Right lobe of liver (tissue), 6 donors: ENCODE data around the gene EGF. TPM values are rescaled to one million over a fixed set of nuclear protein-coding genes. Genes with fewer than 3 reads are reported as not detected.

Source experiments
- ATAC-seq, 4 donors: fragments of 200-7000 bp; cut with Tn5 transposase; one replicate each; pipeline ENCODE4 v1.9.1; 2020; ENCODE audit warnings: mild to moderate bottlenecking in 4 of 4, moderate library complexity in 4 of 4
- DNase-seq, 3 donors: peaks; one replicate each; pipeline ENCODE4 v3.0.0-alpha.2; 2020
- H3K27ac ChIP-seq, 3 donors: fragments of 200-600 bp; one replicate each; pipeline ENCODE4 v1.8.0; 2022
- H3K27me3 ChIP-seq, 2 donors: fragments of 200-600 bp; one replicate each; pipeline ENCODE4 v1.8.0; 2022
- H3K36me3 ChIP-seq, 4 donors: fragments of 200-600 bp; sonication (generic) in 1 of 4; one replicate each; pipeline versions ENCODE4 v1.5.1 to v1.8.0; 2017 to 2022; ENCODE audit warnings: control low read depth in 1 of 4
- H3K4me1 ChIP-seq, 4 donors: fragments of 200-600 bp; sonication (generic) in 1 of 4; one replicate each; pipeline versions ENCODE4 v1.5.1 to v1.8.0; 2017 to 2022; ENCODE audit warnings: control low read depth in 1 of 4
- H3K4me3 ChIP-seq, 3 donors: fragments of 200-600 bp; one replicate each; pipeline ENCODE4 v1.8.0; 2022
- H3K9me3 ChIP-seq, 4 donors: fragments of 200-600 bp; sonication (generic) in 1 of 4; one replicate each; pipeline versions ENCODE4 v1.5.1 to v1.8.0; 2017 to 2022; ENCODE audit warnings: control low read depth in 1 of 4
- CTCF ChIP-seq, 4 donors: fragments of 200-600 bp in 3 of 4; fragments of 450-650 bp in 1 of 4; IDR thresholded peaks; one replicate each; pipeline versions ENCODE4 v1.5.1 to v1.8.0; 2016 to 2022; ENCODE audit warnings: antibody characterized with exemption in 4 of 4, mild to moderate bottlenecking in 2 of 4
- POLR2A ChIP-seq: fragments of 450-650 bp; IDR thresholded peaks from one replicate; pipeline ENCODE4 v1.6.1; 2017; ENCODE audit warnings: antibody characterized with exemption, mild to moderate bottlenecking
- WGBS: methylation state at CpG from one replicate; pipeline ENCODE4 v1.1.6; 2018; ENCODE audit warnings: low coverage, low lambda C conversion rate; ENCODE audit not compliant: insufficient coverage; ENCODE audit errors: missing lambda C conversion rate; 5-methylcytosine and 5-hydroxymethylcytosine counted together
- intact Hi-C, 2 donors: fragments of 100-400 bp; cut with DNase I; formaldehyde crosslinking; loops; one replicate each; pipeline versions ENCODE4 v1.11.2 to v1.14.1; 2022
- total RNA-seq, 6 experiments: library from RNA; depleted of rRNA in 2 of 6; stranded (reverse); fragments of >200 nt in 2 of 6; fragmentation: NEBNext Ultra II Directional in 3 of 6; extraction: Animal tissue kit (Norgen Biotek cat#: 25700) in 3 of 6; gene quantifications; one replicate each; pipeline versions ENCODE4 v1.1.0 to v1.2.4, GENCODE V29; 2016 to 2023
- donor health status: DM: no; HTN: yes; CAD: no.
- donor health status: DM: no; HTN: no; CAD: no.
- donor health status: DM: no; HTN: no; CAD: no.
- donor health status: DM: no; HTN: yes; CAD: no.
- donor health status: DM: no; HTN: yes; CAD: no.

The EGF gene
- total RNA-seq, 6 experiments from 2014 or later, result not detected

GRCh38 chr4:109962401-109962800, 49.7 kb downstream of the EGF start:
- TF ChIP-seq CTCF (IDR thresholded peaks at IDR 0.05) (no peak), POLR2A (no peak)

GRCh38 chr4:109966891-109967481, 54.3 kb downstream of the EGF start:
- intact Hi-C loops, result no loop called here
- ATAC-seq, result no peak

More at GRCh38 chr4:109962401-109962800, 49.7 kb downstream of the EGF start:
- Histone ChIP-seq H3K9me3 (no peaks in the 10 kb centered on the region), H3K4me3 (no peak overlapping the region), H3K36me3 (no peaks in the 10 kb centered on the region), H3K4me1 (no peaks in the 10 kb centered on the region), H3K27me3 (no peaks in the 10 kb centered on the region), H3K27ac (no peak overlapping the region)
- DNase-seq (no peak), ATAC-seq (no peak)
- intact Hi-C loops, result no loop called here

GRCh38 chr4:109967798-109968520, 55.3 kb downstream of the EGF start:
- no peaks in the 10 kb centered on the region for H3K4me1 ChIP-seq
- no peaks in the 10 kb centered on the region for H3K9me3 ChIP-seq
- DNase-seq (no peak), ATAC-seq (no peak)
- no peak overlapping the region for H3K27ac ChIP-seq
- H3K27me3 ChIP-seq, result no peaks in the 10 kb centered on the region
- no peaks in the 10 kb centered on the region for H3K36me3 ChIP-seq
- intact Hi-C loops, result no loop called here
- no peak overlapping the region for H3K4me3 ChIP-seq
- TF ChIP-seq POLR2A, result no peak
- TF ChIP-seq CTCF (IDR thresholded peaks at IDR 0.05), result no peak
- WGBS, result 69% methylated on average over 5 of the region's 5 CpGs

More at GRCh38 chr4:109966891-109967481, 54.3 kb downstream of the EGF start:
- no peaks in the 10 kb centered on the region for H3K36me3 ChIP-seq
- no peaks in the 10 kb centered on the region for H3K9me3 ChIP-seq
- DNase-seq, result no peak
- WGBS, result 50% methylated on average over 2 of the region's 2 CpGs
- H3K27me3 ChIP-seq, result no peaks in the 10 kb centered on the region
- H3K27ac ChIP-seq, result no peak overlapping the region
- TF ChIP-seq CTCF (IDR thresholded peaks at IDR 0.05), result no peak
- no peak for TF ChIP-seq POLR2A
- no peaks in the 10 kb centered on the region for H3K4me1 ChIP-seq
- no peak overlapping the region for H3K4me3 ChIP-seq

- TF ChIP-seq CTCF (IDR thresholded peaks at IDR 0.05), result no peak
- no peak for TF ChIP-seq POLR2A
- no peak for ATAC-seq
- H3K4me3 ChIP-seq, result no peak overlapping the region
Observed at GRCh38 chr4:109969087-109969486, 56.4 kb downstream of the EGF start.

More at GRCh38 chr4:109969087-109969486, 56.4 kb downstream of the EGF start:
- Histone ChIP-seq H3K36me3 (no peaks in the 10 kb centered on the region), H3K27ac (no peak overlapping the region), H3K4me1 (no peaks in the 10 kb centered on the region), H3K9me3 (no peaks in the 10 kb centered on the region), H3K27me3 (no peaks in the 10 kb centered on the region)
- WGBS, result 80% methylated on average over 3 of the region's 3 CpGs
- intact Hi-C loops, result no loop called here
- DNase-seq, result no peak
